SKM-1 treated with dmso at 0.1 percent for 144 hours (cell line): ENCODE measurements around the gene AHNAK.
A peak's percentile ranks its signal among the peaks of the same experiment; 100 is the strongest.

ENCODE experiments used
- DNase-seq: peaks from one replicate; lab custom pipeline; 2025; ENCODE audit not compliant: unreplicated experiment; lab: John Stamatoyannopoulos, UW

Gene AHNAK

DNA sequence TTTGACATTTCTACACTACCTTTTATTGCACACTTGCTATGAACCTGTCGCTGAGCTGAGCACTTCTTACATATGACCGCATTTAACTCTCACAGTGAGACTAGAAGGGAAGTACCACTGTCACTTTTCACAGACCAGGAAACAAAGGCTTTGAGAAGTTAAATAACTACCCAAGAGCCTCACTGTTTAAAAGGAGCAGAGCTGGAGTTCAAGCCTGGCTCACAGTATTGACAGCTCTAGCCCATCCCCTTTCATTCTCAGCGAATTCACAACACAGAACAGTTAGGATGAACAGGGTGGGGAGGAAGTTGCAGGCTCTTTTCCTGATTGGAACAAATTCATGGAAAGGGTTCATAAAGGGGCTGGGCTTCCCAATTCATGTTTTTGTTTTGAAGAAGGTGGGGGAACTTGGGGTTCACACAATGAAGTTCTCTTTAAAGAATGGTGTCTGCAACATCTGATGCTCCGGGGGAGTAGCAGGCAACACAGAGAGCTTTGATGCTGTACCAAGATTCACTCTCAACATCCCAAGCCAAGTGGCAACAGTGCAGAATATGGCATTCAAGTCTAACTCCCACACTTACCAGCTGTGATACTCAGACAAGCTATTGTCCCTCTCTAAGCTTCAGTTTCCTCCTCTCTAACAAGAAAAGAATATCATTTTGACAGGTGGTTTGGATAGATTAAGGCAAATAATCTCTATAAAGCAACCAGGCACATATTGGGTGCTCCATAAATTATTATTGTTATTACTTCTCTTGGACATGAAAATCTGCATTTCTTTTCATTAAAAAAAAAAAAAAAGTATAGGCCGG is 110.6 kb downstream of the AHNAK start:
- peak; percentile 23 for DNase-seq

DNA sequence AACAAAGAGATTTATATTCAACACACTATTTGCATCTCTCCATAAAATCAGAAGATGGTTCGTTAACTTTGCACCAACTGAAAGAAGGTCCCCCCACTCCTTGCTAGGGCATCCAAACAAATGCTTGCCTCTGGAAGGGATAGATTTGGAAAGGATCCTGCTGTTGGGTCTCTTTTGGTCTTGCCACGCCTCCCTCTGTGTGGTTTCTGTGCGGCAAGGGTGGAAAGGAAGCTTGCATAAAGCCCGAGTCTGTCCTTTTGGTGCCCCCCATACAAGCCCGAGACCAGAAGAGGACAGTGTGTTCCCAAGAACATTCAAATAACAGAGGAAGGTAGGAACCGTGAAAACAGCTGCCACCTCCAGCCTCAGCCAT is 112.7 kb downstream of the AHNAK start:
- DNase-seq = no peak

DNA sequence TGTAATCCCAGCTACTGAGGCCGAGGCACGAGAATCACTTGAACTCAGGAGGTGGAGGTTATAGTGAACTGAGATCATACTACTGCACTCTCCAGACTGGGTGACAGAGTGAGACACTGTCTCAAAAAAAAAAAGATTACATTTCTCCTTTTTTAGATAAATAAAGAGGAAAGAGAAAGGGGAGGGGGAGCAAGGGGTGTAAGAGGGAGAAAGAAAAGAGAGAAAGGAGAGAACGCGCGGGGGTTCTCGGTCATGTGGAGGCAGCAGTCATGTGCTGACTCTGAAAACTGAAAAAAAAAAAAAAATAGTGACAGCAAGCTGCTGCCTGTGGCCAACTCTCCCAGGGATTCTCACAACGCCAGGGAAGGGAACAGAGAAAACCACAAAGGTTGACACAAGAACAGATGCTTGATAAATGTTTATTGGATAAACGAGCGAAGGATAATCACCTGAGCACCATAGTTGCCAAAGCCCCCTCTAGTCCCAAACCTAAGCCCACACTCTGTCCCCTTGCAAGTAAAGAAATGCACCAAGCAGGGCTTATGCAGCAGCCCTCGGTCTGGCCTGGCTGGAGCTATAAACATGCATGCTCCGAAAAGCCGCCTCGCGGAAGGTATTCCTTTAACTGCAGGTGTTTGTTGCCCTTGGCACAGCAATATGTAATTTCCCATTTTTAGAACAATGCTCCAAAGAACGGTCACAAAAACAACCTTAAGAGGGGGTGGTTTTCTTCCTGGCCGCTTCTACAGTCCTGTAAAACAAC is 113.3 kb downstream of the AHNAK start:
- DNase-seq = no peak

DNA sequence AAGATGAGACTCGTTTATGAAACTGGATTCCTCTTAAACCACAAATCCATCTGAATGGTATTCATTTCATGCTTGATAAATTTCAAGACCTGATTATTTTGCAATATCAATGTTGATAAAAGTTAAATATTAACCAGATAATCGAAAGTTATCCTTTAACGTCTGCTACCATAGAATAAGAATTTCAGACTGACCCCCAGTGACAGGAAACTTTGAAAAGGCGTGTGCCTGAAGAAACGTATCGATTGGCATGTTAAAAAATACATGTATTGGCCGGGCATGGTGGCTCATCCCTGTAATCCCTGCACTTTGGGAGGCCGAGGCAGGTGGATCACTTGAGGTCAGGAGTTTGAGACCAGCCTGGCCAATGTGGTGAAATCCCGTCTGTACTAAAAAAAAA is 113.9 kb downstream of the AHNAK start:
- DNase-seq = no peak

DNA sequence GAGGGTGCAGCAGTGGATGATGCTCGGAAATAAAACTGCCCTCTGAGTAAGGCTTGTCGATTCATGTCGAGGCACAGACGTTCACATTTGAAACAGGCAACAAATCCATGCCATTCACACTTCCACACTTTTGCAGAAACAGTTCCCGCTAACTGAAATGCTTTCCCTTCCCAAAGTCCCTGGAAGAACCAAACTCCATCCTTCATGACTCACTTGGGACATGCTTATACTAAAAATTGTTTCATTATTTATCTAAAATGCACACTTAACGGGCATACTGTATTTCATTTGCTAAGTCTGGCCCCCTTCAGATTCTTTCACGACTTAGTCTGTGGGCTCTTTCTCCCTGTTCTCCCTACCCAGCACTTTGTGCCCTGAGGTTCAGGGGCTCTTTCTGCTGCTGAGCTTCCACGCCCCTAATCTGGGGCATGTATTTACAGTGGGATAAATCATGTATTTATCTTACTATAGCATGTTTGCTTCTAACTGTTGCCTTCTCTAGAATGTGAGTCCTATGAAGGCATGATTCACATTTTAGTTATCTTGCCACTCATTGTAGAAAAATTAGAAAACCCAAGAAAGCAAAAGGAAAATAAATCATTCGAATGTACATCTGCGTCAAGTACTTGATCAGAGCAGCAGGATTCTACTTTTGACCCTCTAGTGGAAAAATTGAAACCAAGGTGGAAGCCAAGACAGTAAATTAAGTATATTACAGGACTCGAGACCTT is 115.3 kb downstream of the AHNAK start:
- DNase-seq = no peak

DNA sequence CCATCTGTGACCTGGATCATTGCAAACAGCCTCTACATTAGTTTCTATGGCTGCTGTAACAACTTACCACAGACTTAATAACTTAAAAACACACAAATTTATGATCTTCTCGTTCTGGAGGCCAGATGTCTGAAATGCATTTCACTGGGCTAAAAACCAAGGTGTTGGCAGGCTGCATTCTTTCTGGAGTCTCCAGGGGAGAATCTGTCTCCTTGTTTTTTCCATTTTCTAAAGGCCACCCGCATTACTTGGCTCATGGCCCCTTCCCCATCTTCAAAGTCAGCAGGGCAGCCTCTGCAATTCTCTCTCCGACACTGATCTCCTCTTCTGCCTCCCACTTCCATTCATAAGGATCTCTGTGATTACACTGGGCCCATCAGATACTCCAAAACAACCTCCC is 116.2 kb downstream of the AHNAK start:
- DNase-seq = no peak

DNA sequence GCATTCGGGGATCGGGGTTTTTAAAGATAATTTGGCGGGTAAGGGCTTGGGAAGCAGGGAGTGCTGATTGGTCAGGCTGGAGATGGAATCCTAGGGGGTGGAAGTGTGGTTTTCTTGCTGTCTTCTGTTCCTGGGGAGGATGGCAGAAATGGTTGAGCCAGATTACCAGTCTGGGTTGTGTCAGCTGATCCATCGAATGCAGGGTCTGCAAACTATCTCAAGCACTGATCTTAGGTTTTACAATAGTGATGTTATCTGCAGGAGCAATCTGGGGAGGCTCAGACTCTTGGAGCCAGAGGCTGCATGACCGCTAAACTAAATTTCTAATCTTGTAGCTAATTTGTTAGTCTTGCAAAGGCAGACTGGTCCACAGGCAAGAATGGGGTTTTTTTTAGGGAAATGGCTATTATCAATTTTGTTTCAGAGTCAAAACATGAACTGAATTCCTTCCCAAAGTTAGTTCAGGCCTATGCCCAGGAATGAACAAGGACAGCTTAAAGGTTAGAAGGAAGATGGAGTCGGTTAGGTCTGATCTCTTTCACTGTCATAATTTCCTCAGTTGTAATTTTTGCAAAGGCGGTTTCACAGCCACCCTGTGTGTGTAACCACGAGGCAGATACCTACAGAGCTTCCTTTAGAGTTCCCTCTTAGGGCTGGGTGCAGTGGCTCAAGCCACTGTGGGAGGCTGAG is 117.6 kb downstream of the AHNAK start:
- DNase-seq = no peak

DNA sequence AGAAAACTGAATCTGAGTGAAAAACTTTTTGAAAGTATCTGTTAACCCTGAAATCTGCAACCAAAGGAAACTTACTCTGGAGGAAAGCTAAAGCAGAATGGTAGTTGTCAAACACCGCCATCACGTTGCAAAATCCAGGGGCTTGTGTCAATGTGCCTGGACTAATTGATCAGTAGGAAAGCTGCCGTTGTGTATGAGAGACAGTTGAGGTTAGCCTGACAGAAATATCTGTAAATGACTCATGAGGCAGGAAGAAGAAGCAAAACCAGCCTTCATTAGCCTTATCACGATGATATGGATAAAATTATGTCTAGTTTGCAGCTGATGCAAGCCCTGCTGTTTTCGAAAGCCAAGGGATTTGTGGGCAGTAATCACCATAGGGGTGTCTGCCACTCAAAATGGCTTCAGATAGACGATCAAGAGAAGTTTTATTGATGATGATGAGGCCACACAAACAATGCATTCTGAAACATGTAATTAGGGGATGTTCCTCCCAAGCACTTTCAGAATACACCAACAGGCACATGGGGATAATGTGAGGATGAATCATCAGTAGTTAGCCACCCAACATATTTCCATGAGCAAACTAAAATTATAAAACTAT is 118.9 kb downstream of the AHNAK start:
- DNase-seq = peak; percentile 22

DNA sequence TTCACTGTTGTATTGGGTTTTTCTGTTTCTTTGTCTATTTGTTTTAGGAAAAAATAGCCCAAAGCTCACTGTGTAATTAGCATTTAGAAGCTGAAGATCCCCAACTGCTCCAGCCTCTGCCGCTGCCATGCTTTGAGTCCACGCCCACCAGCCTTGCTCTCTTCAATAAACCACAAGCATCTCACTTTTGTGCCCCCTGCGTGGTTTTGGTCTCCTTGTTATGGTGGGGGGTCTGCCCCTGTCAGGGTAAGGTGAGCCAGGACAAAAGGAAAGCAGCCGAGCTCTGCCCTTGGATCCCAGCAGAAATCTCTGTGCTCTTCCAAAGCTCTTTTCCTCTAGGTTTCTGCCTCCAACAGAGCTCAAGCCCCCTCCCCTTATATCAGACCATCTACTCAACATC is 123.6 kb downstream of the AHNAK start:
- DNase-seq = no peak

DNA sequence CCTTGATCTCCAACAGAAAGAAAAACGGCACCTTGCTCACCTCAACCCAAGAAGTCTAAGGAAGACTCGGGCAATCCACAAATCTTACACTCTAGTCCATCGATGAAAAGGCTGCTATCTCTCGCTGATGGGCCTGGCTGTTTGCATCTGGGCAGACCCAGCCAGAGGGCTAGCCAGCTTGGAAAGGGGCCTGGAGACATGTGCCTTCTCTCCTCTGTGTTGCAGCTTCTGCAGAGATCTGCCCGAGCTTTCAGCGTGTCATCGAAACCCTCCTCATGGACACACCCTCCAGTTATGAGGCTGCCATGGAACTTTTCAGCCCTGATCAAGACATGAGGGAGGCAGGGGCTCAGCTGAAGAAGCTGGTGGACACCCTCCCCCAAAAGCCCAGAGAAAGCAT is 124.6 kb downstream of the AHNAK start:
- DNase-seq = no peak

DNA sequence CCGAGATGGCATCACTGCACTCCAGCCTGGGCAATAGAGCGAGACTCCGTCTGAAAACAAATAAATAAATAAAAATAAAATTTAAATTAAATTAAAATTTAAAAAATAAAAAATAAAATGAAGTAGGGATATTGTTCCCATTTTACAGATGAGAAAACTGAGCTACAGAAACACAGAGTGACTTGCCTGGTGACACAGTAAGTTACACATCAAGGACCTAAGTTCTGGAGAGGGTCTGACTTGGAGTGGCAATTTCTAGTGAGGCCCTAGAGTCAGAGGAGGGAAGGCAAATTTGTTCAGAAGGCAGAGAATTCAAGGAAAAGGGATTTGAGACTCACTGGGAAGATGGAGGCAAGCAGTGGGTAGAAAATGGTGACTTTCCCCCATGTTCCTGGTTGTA is 125.7 kb downstream of the AHNAK start:
- no peak for DNase-seq

DNA sequence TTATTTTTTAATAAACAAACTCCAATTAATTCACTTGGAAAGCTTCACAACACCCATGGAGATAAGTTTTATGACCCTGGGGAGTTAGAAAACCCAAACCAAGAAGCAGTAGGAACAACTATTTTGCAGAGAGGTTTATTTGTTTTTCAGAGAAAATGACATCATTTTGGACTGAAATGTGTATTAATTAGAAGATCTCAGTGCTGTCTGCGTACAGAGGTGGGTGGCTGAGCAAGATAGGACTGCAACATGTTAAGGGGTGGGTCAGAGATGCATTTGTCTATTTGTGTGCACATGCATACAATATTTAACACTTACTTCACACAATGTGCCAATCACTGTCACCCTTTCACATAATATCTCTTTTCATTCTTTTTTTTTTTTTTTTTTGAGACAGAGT is 126.7 kb downstream of the AHNAK start:
- DNase-seq = no peak

DNA sequence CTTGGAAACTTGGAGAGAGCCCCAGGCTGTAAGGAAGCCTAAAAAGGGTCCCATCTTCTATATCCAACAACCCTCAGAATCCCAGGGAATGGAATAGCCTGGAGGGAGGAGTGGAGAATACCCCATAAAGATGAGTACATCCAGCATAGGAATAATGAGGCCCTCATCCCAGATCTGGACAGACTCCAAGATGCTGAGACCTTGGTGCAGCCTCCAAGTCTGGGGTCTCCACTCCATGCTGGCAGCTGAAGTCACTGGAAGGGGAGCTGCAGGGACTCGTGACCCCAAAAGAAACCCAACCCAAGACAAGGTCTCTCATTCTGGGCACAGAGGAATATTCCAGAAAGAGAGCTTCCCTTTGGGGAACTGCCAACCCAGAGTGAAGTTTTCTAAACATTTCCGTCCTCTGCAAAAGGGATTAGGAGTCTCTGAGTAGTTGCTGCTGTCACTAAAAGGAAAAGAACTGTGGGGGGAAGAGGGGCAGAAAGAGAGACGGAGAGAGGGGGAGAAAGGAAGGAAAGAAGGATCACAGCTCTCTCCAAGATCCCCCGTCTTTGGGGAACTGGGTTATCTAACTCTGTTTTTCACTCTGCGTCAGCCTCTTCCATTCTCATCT is 127.2 kb downstream of the AHNAK start:
- DNase-seq = no peak

DNA sequence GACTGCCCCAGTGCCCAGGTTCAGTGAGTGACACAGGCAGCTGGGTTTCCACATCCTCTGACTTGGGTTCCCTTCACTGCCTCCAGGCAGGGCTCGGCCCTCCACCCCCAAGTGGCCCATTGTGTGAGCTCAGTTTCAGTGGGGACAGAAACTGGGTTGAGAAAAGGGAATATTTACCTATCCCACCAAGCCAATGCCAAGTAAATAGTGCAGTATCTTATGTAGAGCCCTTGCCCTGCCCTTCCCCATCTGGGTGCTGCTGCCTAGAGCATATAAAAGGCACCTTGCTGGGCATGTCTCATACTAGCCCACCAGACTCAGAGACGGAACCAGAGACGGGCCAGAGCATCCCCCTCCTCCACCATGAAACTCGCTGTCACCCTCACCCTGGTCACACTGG is 127.9 kb downstream of the AHNAK start, which contains the start of gene SCGB1A1:
TSS of gene SCGB1A1 (plus strand) at position 301 of the 400 bp plus-strand sequence. CDS start at position 364, 63 bp downstream.
- DNase-seq = no peak

DNA sequence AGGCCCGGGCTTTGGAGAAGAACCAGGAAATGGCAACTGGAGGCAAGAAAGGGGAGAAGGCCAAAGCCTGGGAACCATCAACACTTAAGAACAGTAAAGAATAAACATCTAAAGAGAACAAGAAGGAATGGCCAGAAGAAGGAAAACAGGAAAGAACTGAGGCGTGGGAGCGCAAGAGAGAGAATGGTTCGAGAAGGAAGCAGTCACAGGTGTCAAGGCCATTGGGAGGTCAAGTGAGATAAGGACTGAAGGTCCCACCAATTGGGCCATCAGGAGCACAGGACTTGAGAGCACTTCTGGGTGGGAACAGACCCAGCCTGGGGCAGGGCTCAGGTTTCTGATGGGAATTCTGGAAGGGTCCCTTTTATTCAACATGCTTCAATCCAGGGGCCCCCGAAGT is 128.5 kb downstream of the AHNAK start:
- DNase-seq = no peak

DNA sequence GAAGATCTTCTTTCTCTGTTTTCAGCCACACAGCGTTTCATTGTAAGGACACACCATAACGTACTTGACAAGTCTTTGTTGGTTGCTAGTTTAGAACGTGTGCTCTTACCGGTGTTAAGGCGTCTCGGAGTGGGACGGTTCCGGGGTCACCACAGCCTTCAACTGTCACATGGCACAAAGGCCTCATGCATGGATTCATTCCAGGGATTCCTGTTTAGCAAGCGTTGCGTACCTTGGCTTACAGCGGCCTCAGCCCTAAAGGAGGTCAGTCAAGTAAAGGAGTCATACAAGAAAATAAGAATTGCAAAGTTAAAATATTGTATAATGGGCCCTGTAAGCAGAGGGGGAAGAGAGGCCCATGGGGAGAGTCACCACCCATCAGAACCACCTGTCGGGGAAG is 130.0 kb downstream of the AHNAK start:
- DNase-seq = no peak

DNA sequence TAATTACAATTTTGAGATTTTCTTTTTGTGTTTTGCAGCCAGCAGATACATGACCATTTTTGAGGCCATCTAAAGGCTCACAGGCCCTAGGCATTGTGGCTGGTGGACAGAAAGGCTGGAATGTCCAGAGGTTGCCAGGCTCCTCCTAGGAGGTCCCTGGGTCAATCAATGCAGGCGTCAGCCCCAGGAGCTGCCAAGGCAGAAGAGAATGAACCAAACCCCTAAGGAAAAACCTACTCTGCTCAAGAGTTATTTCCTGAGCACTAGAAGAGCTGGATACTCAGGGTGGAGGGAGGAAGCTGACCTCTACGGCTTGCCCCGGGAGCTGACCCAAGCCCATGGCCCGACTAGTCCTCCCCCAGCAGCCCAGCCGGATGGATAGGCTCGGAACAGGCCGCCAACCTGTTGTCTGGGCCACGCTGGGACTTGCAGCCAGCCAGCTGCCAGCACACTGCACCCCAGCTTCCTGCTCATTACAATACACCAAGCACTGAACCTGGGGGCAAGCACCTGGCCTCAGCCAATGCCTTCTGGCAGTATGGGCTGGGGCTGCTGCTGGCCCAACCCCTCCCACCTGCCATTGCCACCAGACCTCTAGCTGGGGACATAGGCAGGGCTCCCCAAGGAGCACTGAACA is 133.4 kb downstream of the AHNAK start:
- DNase-seq = no peak

DNA sequence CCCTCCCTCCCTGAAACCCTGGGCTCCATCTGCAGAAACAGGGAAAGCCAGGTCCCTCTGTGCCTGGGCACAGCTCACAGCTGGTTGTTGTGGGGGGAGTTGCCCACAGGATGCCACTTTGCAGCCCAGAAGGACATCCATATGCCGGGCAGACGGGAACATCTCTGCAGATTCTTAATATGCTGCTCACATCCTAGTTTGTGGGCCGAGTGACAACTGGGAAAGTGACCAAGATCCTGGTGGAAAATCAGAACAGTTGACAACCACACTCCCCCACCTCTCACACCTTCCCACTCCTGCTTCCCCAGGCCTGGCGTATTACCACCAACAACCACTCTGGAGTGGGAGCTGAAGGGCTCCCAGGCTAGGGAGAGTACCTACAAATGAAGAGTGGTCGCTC is 135.1 kb downstream of the AHNAK start:
- no peak for DNase-seq

DNA sequence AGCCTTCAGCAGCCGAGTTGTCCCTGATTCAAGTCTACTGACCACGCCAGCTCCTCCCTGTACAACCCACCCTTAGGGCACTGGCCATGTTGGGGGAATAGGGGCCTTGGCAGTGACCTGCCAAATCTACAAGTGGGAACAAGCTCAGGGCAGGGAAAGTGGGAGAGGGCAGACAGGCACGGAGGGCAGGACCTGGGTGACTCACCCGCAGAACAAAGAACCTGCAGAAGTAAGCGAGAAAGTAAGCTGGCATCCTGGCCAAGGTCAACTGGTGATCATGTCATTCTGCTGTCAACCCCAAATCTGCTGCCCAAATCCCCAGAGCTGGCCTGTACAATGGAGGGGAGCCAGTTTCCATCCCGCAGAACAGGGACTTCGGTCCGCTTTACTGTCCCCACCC is 135.6 kb downstream of the AHNAK start:
- no peak for DNase-seq

DNA sequence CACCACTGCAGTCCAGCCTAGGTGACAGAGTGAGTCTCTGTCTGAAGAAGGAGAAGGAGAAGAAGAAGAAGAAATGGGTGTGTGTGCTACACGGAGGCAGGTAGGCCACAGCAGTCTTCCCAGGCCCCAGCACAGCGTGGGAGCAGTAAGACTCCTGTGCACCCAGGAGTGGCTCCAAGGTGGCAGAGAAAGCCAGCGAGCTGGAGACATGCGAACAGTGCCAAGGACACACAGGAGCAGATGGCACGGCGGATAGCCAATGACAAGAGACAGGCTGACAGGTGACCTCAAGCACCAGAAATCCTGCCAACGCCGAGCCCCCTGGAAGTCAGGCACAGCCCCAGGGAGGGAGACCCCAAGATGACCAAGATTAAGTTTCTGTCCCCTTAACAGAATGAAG is 136.8 kb downstream of the AHNAK start:
- DNase-seq = no peak
